Esophagus muscularis mucosa (tissue), 4 donors: ENCODE data around the gene SSTR5. TPM values are rescaled to one million over a fixed set of nuclear protein-coding genes. Genes with fewer than 3 reads are reported as not detected.

Experiments
- DNase-seq: peaks from one replicate; pipeline ENCODE4 v3.0.0-alpha.2; 2017; ENCODE audit errors: extremely low spot score
- H3K27ac ChIP-seq, 4 donors: fragments of 200-600 bp; sonication (generic); replicated peaks in 1 of 4; 1 replicate in 3 of 4; 2 replicates in 1 of 4; pipeline ENCODE4 v1.5.1; 2016 to 2019; ENCODE audit warnings: mild to moderate bottlenecking in 1 of 4
- H3K27me3 ChIP-seq, 4 donors: fragments of 200-600 bp; sonication (generic); one replicate each; pipeline versions ENCODE4 v1.5.1 to v1.6.0; 2016 to 2019
- H3K36me3 ChIP-seq, 4 donors: fragments of 200-600 bp; sonication (generic); one replicate each; pipeline ENCODE4 v1.5.1; 2016 to 2019
- H3K4me1 ChIP-seq, 4 donors: fragments of 200-600 bp; sonication (generic); one replicate each; pipeline ENCODE4 v1.5.1; 2016 to 2019
- H3K4me3 ChIP-seq, 4 donors: fragments of 200-600 bp; sonication (generic); 1 replicate in 2 of 4; 2 replicates in 2 of 4; pipeline ENCODE4 v1.5.1; 2016 to 2019; ENCODE audit warnings: mild to moderate bottlenecking in 4 of 4, moderate library complexity in 1 of 4
- H3K9me3 ChIP-seq, 4 donors: fragments of 200-600 bp; sonication (generic); 1 replicate in 3 of 4; 2 replicates in 1 of 4; pipeline ENCODE4 v1.5.1; 2016 to 2019
- CTCF ChIP-seq, 3 experiments: fragments of 200-600 bp in 2 of 3; fragments of 450-650 bp in 1 of 3; sonication (generic) in 2 of 3; IDR thresholded peaks; one replicate each; pipeline ENCODE4 v1.5.1; 2017 to 2019; ENCODE audit warnings: antibody characterized with exemption in 3 of 3, mild to moderate bottlenecking in 2 of 3, moderate library complexity in 1 of 3
- EP300 ChIP-seq: sonication (generic); formaldehyde crosslinking; IDR thresholded peaks from one replicate; pipeline ENCODE4 v1.6.1; 2017; ENCODE audit warnings: antibody characterized with exemption
- POLR2A ChIP-seq: fragments of 450-650 bp; IDR thresholded peaks from one replicate; pipeline ENCODE4 v1.6.1; 2017; ENCODE audit warnings: antibody characterized with exemption, moderate library complexity, mild to moderate bottlenecking, low read depth
- POLR2AphosphoS5 ChIP-seq, 2 donors: sonication (generic); formaldehyde crosslinking; IDR thresholded peaks; one replicate each; pipeline ENCODE4 v1.6.1; 2017; ENCODE audit warnings: antibody characterized with exemption in 2 of 2
- WGBS: methylation state at CpG from one replicate; pipeline ENCODE4 v1.1.5; 2018; 5-methylcytosine and 5-hydroxymethylcytosine counted together
- intact Hi-C: fragments of 100-400 bp; cut with DNase I; formaldehyde crosslinking; loops from one replicate; pipeline ENCODE4 v1.15.1; 2023
- total RNA-seq, 4 donors: library from RNA; depleted of rRNA; stranded (reverse); fragments of >200 nt; gene quantifications; one replicate each; pipeline versions ENCODE4 v1.1.0 to v1.2.1, GENCODE V29; 2016

The SSTR5 gene
- total RNA-seq, 4 donors from 2014 or later, result not detected

DNA sequence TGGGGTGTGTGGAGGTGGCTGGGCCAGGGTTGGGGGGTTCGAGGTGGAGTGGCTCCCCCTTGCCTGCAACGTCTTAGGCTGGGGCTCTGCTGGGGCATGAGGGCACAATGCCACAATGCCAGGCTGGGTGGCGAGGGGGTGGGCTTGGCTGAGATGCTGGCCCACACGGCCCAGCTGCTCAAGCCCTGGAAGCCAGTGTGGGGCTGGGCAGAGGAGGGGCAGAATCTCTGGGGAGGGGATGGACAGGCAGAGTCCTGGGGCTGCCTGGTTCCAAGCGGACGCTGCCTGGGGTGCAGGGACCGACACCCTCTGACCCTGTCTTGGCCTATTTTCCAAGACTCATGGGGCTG, 37.5 kb upstream of the SSTR5 start:
- H3K9me3 ChIP-seq, result no peaks in the 10 kb centered on the region
- no peak for DNase-seq
- H3K27ac ChIP-seq, result no peak overlapping the region
- H3K4me1 ChIP-seq, result peaks cover 3 to 9% (median 6%) of the 10 kb centered on the region in 4 donors
- TF ChIP-seq CTCF (IDR thresholded peaks at IDR 0.05) (no peak), POLR2AphosphoS5 (IDR thresholded peaks at IDR 0.05) (no peak), POLR2A (no peak), EP300 (no peak)
- 78% methylated on average over 4 of the region's 7 CpGs for WGBS
- H3K4me3 ChIP-seq, result no peak overlapping the region
- H3K27me3 ChIP-seq, result peaks cover 0 to 88% (median 12%) of the 10 kb centered on the region in 4 donors
- intact Hi-C loops, result no loop called here
- no peaks in the 10 kb centered on the region for H3K36me3 ChIP-seq

DNA sequence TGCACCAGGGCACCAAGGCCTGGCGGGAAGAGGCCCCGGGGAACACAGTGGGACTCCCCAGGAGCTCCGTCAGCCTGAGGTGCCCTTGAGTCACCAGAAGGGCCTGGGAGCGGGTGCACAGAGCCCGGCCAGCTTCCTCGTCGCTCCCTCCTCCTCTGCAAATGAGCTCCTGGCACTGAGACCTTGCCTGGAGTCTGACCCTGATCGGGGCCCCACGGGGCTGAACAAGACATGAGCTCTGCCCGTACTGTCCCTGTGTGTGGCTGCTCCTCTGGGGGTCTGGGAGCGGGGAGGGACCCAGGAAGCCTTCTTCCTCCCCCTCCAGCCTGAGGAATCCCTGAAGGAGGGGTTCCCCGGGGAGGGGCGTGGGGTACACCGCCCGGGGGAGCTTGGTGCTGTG, 36.4 kb upstream of the SSTR5 start:
- 27% methylated on average over 11 of the region's 15 CpGs for WGBS
- DNase-seq, result no peak
- H3K27me3 ChIP-seq, result peaks cover 0 to 86% (median 9%) of the 10 kb centered on the region in 4 donors

DNA sequence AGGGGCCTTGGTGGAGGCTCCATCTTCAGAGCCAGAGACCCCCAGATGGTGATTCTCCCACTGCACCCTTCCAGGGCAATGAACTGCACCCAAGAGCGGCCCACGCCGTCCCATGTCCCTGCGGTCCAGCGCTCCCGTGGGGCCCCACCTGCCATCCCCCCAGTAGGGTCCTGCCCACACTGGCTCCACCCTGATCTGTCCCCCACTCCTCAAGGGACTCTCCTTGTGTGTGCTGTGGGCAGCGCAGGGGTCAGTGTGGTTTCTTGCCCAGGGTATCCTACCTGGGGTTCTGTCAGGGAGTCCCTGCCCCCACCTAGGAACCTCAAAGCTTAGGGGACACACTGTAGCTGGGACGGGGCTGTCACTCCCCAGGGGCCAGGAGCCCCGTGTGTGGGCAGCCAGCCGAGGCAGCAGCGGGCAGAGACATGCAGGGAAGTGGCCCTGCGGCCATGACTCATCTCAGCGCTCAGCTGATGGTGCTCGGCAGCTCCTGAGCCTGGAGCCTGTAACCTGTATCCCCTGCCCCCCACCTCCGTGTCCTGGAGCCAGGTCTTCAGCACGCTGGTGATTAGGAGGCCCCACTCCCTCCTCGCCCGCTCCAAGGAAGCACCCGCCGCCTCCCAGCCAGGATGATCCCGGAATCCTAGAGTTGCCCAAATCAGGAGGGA, 35.7 kb upstream of the SSTR5 start:
- intact Hi-C loops, result no loop called here
- H3K27ac ChIP-seq, result no peak overlapping the region
- 84% methylated on average over 7 of the region's 21 CpGs for WGBS
- no peaks in the 10 kb centered on the region for H3K4me1 ChIP-seq
- no peak for DNase-seq
- peaks cover 0 to 5% (median 1%) of the 10 kb centered on the region in 4 donors for H3K9me3 ChIP-seq
- H3K4me3 ChIP-seq, result no peak overlapping the region
- TF ChIP-seq CTCF (IDR thresholded peaks at IDR 0.05) (no peak), POLR2AphosphoS5 (IDR thresholded peaks at IDR 0.05) (no peak), POLR2A (no peak), EP300 (no peak)
- H3K36me3 ChIP-seq, result no peaks in the 10 kb centered on the region
- peaks cover 0 to 86% (median 9%) of the 10 kb centered on the region in 4 donors for H3K27me3 ChIP-seq

More for the DNA sequence above, 36.4 kb upstream of the SSTR5 start:
- H3K9me3 ChIP-seq, result no peaks in the 10 kb centered on the region
- no peaks in the 10 kb centered on the region for H3K4me1 ChIP-seq
- intact Hi-C loops, result no loop called here
- H3K36me3 ChIP-seq, result no peaks in the 10 kb centered on the region
- no peak overlapping the region for H3K27ac ChIP-seq
- no peak overlapping the region for H3K4me3 ChIP-seq
- TF ChIP-seq CTCF (IDR thresholded peaks at IDR 0.05), result no peak
- TF ChIP-seq POLR2A, result no peak
- no peak for TF ChIP-seq POLR2AphosphoS5 (IDR thresholded peaks at IDR 0.05)
- TF ChIP-seq EP300, result no peak

DNA sequence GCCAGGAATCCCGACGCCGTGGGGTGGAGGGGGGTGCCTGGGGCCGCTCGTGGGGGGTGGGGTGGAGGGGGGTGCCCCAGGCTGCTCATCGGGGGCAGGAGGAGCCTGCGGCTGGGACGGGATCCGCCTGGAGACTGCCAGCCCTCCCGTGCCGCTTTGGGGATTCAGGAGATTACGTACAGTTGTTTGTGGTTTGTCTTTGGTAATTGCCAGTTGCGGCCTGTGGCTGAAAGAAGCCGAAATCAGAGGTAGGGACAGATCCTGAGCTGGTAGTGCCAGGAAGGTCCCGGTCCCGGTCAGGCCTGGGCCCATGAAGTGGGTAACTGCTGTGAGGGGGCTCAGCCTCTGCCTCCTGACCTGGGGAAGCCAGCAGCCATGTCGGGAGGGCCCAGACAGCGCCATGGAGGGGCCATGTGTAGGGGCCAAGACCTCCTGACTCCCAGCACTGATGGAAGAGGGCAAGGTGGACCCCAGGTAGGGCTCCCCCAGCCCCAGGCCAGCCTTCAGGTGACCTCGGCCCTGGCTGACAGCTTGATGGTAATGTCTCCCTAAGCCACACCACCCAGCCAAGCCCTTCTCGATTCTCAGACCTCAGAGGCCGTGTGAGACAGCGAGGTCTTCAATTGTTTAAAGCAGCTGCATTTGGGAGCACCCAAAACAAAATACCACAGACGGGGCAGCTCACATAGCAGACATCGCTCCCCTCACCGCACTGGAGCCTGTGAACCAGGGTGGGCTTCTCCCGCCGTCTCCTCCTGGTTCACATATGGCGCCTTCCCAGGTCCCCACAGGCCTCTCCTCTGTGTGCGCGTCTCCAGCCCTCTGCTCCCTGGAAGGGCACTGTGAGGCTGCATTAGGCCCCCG, 34.9 kb upstream of the SSTR5 start:
- Histone ChIP-seq H3K9me3 (peaks cover 0 to 8% (median 3%) of the 10 kb centered on the region in 4 donors), H3K27ac (no peak overlapping the region), H3K27me3 (peaks cover 0 to 86% (median 9%) of the 10 kb centered on the region in 4 donors), H3K36me3 (no peaks in the 10 kb centered on the region), H3K4me1 (no peaks in the 10 kb centered on the region), H3K4me3 (no peak overlapping the region)
- TF ChIP-seq CTCF (IDR thresholded peaks at IDR 0.05), result no peak
- no peak for TF ChIP-seq POLR2A
- no peak for TF ChIP-seq POLR2AphosphoS5 (IDR thresholded peaks at IDR 0.05)
- no peak for TF ChIP-seq EP300
- intact Hi-C loops, result no loop called here
- no peak for DNase-seq
- WGBS, result 81% methylated on average over 18 of the region's 31 CpGs
